Liver (tissue), 3 donors: ENCODE results near the gene UBE2V1.

Experiments used
- CTCF ChIP-seq: fragments of 150-350 bp; IDR thresholded peaks from 2 replicates; pipeline ENCODE4 v1.5.1; 2017; ENCODE audit warnings: improper control_type of control experiment, low read depth, low read length; ENCODE audit not compliant: missing input control
- GABPA ChIP-seq, 2 donors: IDR thresholded peaks in 1 of 2; conservative IDR thresholded peaks in 1 of 2; 2 replicates each; pipeline ENCODE4 v1.6.1; 2016; ENCODE audit warnings: antibody characterized with exemption in 2 of 2, mild to moderate bottlenecking in 1 of 2, moderate library complexity in 1 of 2
- REST ChIP-seq: IDR thresholded peaks from 2 replicates; pipeline ENCODE4 v1.6.1; 2016; ENCODE audit warnings: antibody characterized with exemption, mild to moderate bottlenecking
- SP1 ChIP-seq: IDR thresholded peaks from 2 replicates; pipeline ENCODE4 v1.6.1; 2018; ENCODE audit warnings: antibody characterized with exemption, mild to moderate bottlenecking
- TAF1 ChIP-seq: conservative IDR thresholded peaks from 2 replicates; pipeline ENCODE4 v1.6.1; 2016; ENCODE audit warnings: antibody characterized with exemption, mild to moderate bottlenecking
- YY1 ChIP-seq: IDR thresholded peaks from 2 replicates; pipeline ENCODE4 v1.6.1; 2016; ENCODE audit warnings: antibody characterized with exemption, mild to moderate bottlenecking
- TF ChIP-seq, protein P1 (sequence below): IDR thresholded peaks from 2 replicates; pipeline ENCODE4 v1.6.1; 2016; ENCODE audit warnings: antibody characterized with exemption
- donor health status: healthy.
- donor health status: healthy.

- TF ChIP-seq CTCF: no peak
- no peak for TF ChIP-seq TAF1
- TF ChIP-seq, protein P1, sequence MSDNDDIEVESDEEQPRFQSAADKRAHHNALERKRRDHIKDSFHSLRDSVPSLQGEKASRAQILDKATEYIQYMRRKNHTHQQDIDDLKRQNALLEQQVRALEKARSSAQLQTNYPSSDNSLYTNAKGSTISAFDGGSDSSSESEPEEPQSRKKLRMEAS: no peak
- no peak for TF ChIP-seq YY1
- no peak for TF ChIP-seq GABPA (IDR thresholded peaks at IDR 0.05 in 1 of 2, conservative IDR thresholded peaks at IDR 0.05 in 1 of 2)
- TF ChIP-seq SP1: no peak
- TF ChIP-seq REST: no peak
Measured at GRCh38 chr20:50096237-50096636, 16.7 kb downstream of the UBE2V1 start.
